Measurements from ENCODE around the gene BAHD1. TPM values are rescaled to one million over a fixed set of nuclear protein-coding genes. Genes with fewer than 3 reads are reported as not detected.

The BAHD1 gene
- polyA plus RNA-seq, 1 of the 3 experiments (the other 2 are of a cell fraction) = 5.5 TPM

DNA sequence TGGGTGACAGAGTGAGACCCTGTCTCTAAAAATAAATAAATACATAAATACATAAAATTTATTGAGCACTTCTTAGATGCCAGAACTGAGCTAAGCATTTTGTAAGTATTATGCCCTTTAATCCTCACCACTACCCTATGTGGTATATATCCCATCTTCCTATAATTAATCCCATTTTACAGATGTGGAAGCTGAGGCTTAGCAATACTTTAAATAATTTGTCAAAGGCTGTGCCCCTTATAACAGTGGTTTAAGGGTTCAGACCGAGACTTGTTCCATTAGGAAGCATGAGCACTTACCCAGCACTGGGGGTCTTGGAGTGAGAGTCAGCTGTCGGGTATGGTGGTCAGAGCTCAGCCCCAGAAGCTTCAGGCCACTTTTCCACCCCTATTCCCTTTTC is 22.5 kb downstream of the BAHD1 start (continued):
- no peak for TF ChIP-seq MXI1 (IDR thresholded peaks at IDR 0.05; ENCODE audit: low read depth, low read length)
- TF ChIP-seq REST (IDR thresholded peaks at IDR 0.05; ENCODE audit: low read depth, low read length) = no peak
- no peak for TF ChIP-seq RAD21 (IDR thresholded peaks at IDR 0.05; ENCODE audit: low read length)

- Histone ChIP-seq H3K4me1 (ENCODE audit: control insufficient read depth in 1 of 2, insufficient read depth in 2 of 2, low read depth in 1 of 2, low read length in 1 of 2) (no peaks in the 10 kb centered on the region; a peak in 1 of 4 replicates), H3K9ac (no peak overlapping the region), H3K9me2 (no peaks in the 10 kb centered on the region), H3K9me3 (no peaks in the 10 kb centered on the region), H3K36me3 (replicated peaks in 1 of 2; ENCODE audit: control insufficient read depth in 1 of 2, insufficient read depth in 2 of 2, low read length in 1 of 2) (peaks cover 4 to 47% of the 10 kb centered on the region in 2 experiments), H3F3A (replicated peaks; ENCODE audit: insufficient read depth) (peaks cover 8% of the 10 kb centered on the region), H3K27me3 (ENCODE audit: insufficient read depth) (no peaks in the 10 kb centered on the region), H3K4me2 (no peak overlapping the region), H3K4me3 (ENCODE audit: low read depth in 2 of 2, low read length in 1 of 2) (no peak overlapping the region), H3K79me2 (ENCODE audit: insufficient read depth) (peaks cover 4% of the 10 kb centered on the region; the same call in 1 of the 2 replicates), H4K20me1 (ENCODE audit: insufficient read depth) (peaks cover 6% of the 10 kb centered on the region; the same call in 1 of the 2 replicates), H3K27ac (ENCODE audit: low read depth in 2 of 2, low read length in 1 of 2) (no peak overlapping the region), H2AFZ (ENCODE audit: low read depth) (no peak overlapping the region)
- 99% methylated on average over 8 of the region's 14 CpGs for WGBS (ENCODE audit: low lambda C conversion rate)
- no peak for TF ChIP-seq USF1 (IDR thresholded peaks at IDR 0.05; ENCODE audit: borderline replicate concordance, low read depth)
- TF ChIP-seq CTCF (IDR thresholded peaks at IDR 0.05) = no peak
- TF ChIP-seq RAD21 (IDR thresholded peaks at IDR 0.05; ENCODE audit: low read length) = no peak
- no peak for TF ChIP-seq EP300 (IDR thresholded peaks at IDR 0.05; ENCODE audit: borderline replicate concordance in 1 of 2, low read depth in 1 of 2, low read length in 1 of 2)
- TF ChIP-seq NFIC (IDR thresholded peaks at IDR 0.05; ENCODE audit: borderline replicate concordance) = no peak
- TF ChIP-seq EZH2phosphoT487 (IDR thresholded peaks at IDR 0.05; ENCODE audit: borderline replicate concordance, low read depth) = no peak
- no peak for TF ChIP-seq NRF1 (IDR thresholded peaks at IDR 0.05; ENCODE audit: low read depth, low read length)
- TF ChIP-seq YY1 (IDR thresholded peaks at IDR 0.05; ENCODE audit: low read depth) = no peak
- no peak for TF ChIP-seq RXRA (IDR thresholded peaks at IDR 0.05; ENCODE audit: borderline replicate concordance, low read depth)
- no peak for TF ChIP-seq TCF12 (IDR thresholded peaks at IDR 0.05)
- no peak for TF ChIP-seq POLR2AphosphoS5 (IDR thresholded peaks at IDR 0.05; ENCODE audit: low read depth, low read length)
- TF ChIP-seq FOSL2 (IDR thresholded peaks at IDR 0.05; ENCODE audit: borderline replicate concordance, low read depth) = no peak
- no peak for TF ChIP-seq SMC3 (IDR thresholded peaks at IDR 0.05; ENCODE audit: low read depth, low read length)
- no peak for TF ChIP-seq RCOR1 (IDR thresholded peaks at IDR 0.05; ENCODE audit: low read length)
- no peak for TF ChIP-seq MXI1 (IDR thresholded peaks at IDR 0.05; ENCODE audit: low read depth, low read length)
- TF ChIP-seq CHD2 (IDR thresholded peaks at IDR 0.05; ENCODE audit: low read length, partially characterized antibody) = no peak
- TF ChIP-seq, protein P1, sequence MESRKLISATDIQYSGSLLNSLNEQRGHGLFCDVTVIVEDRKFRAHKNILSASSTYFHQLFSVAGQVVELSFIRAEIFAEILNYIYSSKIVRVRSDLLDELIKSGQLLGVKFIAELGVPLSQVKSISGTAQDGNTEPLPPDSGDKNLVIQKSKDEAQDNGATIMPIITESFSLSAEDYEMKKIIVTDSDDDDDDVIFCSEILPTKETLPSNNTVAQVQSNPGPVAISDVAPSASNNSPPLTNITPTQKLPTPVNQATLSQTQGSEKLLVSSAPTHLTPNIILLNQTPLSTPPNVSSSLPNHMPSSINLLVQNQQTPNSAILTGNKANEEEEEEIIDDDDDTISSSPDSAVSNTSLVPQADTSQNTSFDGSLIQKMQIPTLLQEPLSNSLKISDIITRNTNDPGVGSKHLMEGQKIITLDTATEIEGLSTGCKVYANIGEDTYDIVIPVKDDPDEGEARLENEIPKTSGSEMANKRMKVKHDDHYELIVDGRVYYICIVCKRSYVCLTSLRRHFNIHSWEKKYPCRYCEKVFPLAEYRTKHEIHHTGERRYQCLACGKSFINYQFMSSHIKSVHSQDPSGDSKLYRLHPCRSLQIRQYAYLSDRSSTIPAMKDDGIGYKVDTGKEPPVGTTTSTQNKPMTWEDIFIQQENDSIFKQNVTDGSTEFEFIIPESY (IDR thresholded peaks at IDR 0.05; ENCODE audit: borderline replicate concordance, low read depth) = no peak
- ChIA-PET CTCF (interaction anchor here (1.2 to 2.7 kb wide), 4 partner anchors 10 to 43 kb away, joined by 3 to 10 read pairs (median 5); no protein-coding TSS in a partner anchor), POLR2A (no interaction called here)
- DNase-seq = no peak
These were observed 23.3 kb downstream of the BAHD1 start for GRCh38 chr15:40463886-40464545.
